Heart left ventricle (tissue), 13 donors: Measurements from ENCODE around the gene LAMA1.

Source experiments
- CTCF ChIP-seq, 12 donors: fragments of 200-600 bp; sonication (generic) in 4 of 12; IDR thresholded peaks; one replicate each; pipeline versions ENCODE4 v1.5.0 to v1.8.0; 2018 to 2022; ENCODE audit warnings: antibody characterized with exemption in 12 of 12, mild to moderate bottlenecking in 5 of 12
- POLR2A ChIP-seq, 2 donors: fragments of 450-650 bp; IDR thresholded peaks; one replicate each; pipeline ENCODE4 v1.6.1; 2017; ENCODE audit warnings: antibody characterized with exemption in 2 of 2, mild to moderate bottlenecking in 2 of 2, moderate library complexity in 2 of 2
- donor health status: ischemic (EF 13 %, LVEDD 7.1; RV severe dilation, severe dysfunction).
- donor health status: DM: no; HTN: yes; CAD: no.
- donor health status: DM: no; HTN: no; CAD: no.
- donor health status: ischemic (EF 25% LVEDD 6.9; RV normal size, moderate dysfunction).
- donor health status: ischemic (EF 25% LVEDD 5.7; RV mildly dilated, moderate dysfunction).
- donor health status: ischemic (EF 35%, LVEDD 5.7; RV mildly dilated, moderate dysfunction).
- donor health status: nonischemic (EF 11% LVEDD 7.7; RV severe dilation, severe dysfunction).
- donor health status: DM: yes; HTN: yes; CAD: no.
- donor health status: PGD.
- donor health status: ischemic (EF 29% LVEDD 5.4; RV normal size, mild dysfunction).
- donor health status: nonischemic (EF 23%, LVEDD 6.1; RV moderate dilation, normal function).

- TF ChIP-seq CTCF (IDR thresholded peaks at IDR 0.05) (no peak), POLR2A (IDR thresholded peaks at IDR 0.05) (no peak)
These were observed 47.1 kb downstream of the LAMA1 start for GRCh38 chr18:7070466-7070865.
